Liver (tissue), 9 donors: Measurements from ENCODE around the gene MAFG. TPM values are rescaled to one million over a fixed set of nuclear protein-coding genes. Genes with fewer than 3 reads are reported as not detected.

Source experiments
- DNase-seq: peaks from one replicate; pipeline ENCODE4 v3.0.0-alpha.2; 2017; ENCODE audit warnings: low spot score
- H3K27ac ChIP-seq, 2 donors: one replicate each; pipeline ENCODE4 v1.7.0; 2013; ENCODE audit warnings: inconsistent platforms in 2 of 2, low read length in 2 of 2, control low read depth in 1 of 2, low read depth in 1 of 2, mild to moderate bottlenecking in 1 of 2
- H3K27me3 ChIP-seq, 4 donors: one replicate each; pipeline versions ENCODE4 v1.6.1 to v1.7.0; 2013; ENCODE audit warnings: low read length in 3 of 4, inconsistent platforms in 1 of 4, mild to moderate bottlenecking in 1 of 4, moderate library complexity in 1 of 4; ENCODE audit not compliant: control insufficient read depth in 4 of 4, insufficient read depth in 4 of 4
- H3K36me3 ChIP-seq, 4 donors: one replicate each; pipeline versions ENCODE4 v1.6.1 to v1.7.0; 2013; ENCODE audit warnings: low read length in 3 of 4, mild to moderate bottlenecking in 3 of 4, low read depth in 1 of 4, moderate library complexity in 1 of 4; ENCODE audit not compliant: control insufficient read depth in 4 of 4, insufficient read depth in 3 of 4
- H3K4me1 ChIP-seq, 4 donors: one replicate each; pipeline versions ENCODE4 v1.6.1 to v1.7.0; 2013; ENCODE audit warnings: low read length in 3 of 4, mild to moderate bottlenecking in 3 of 4, moderate library complexity in 1 of 4; ENCODE audit not compliant: control insufficient read depth in 4 of 4, insufficient read depth in 4 of 4
- H3K4me3 ChIP-seq, 3 donors: one replicate each; pipeline versions ENCODE4 v1.6.1 to v1.7.0; 2013; ENCODE audit warnings: low read length in 3 of 3, control low read depth in 1 of 3, low read depth in 1 of 3, mild to moderate bottlenecking in 1 of 3
- H3K9ac ChIP-seq, 2 donors: one replicate each; pipeline ENCODE4 v1.7.0; 2013; ENCODE audit warnings: low read length in 2 of 2, mild to moderate bottlenecking in 2 of 2, moderate library complexity in 2 of 2, control low read depth in 1 of 2, low read depth in 1 of 2
- H3K9me3 ChIP-seq, 4 donors: one replicate each; pipeline versions ENCODE4 v1.6.1 to v1.7.0; 2013; ENCODE audit warnings: low read length in 3 of 4; ENCODE audit not compliant: control insufficient read depth in 4 of 4
- CTCF ChIP-seq: fragments of 150-350 bp; IDR thresholded peaks from 2 replicates; pipeline ENCODE4 v1.5.1; 2017; ENCODE audit warnings: improper control_type of control experiment, low read depth, low read length; ENCODE audit not compliant: missing input control
- EGR1 ChIP-seq, 2 donors: IDR thresholded peaks; 2 replicates each; pipeline ENCODE4 v1.6.1; 2016 to 2018; ENCODE audit warnings: antibody characterized with exemption in 2 of 2, low read depth in 2 of 2
- FOXA1 ChIP-seq: IDR thresholded peaks from 2 replicates; pipeline ENCODE4 v1.6.1; 2016; ENCODE audit warnings: antibody characterized with exemption
- GABPA ChIP-seq, 2 donors: IDR thresholded peaks in 1 of 2; conservative IDR thresholded peaks in 1 of 2; 2 replicates each; pipeline ENCODE4 v1.6.1; 2016; ENCODE audit warnings: antibody characterized with exemption in 2 of 2, mild to moderate bottlenecking in 1 of 2, moderate library complexity in 1 of 2
- HNF4A ChIP-seq, 2 donors: conservative IDR thresholded peaks; 2 replicates each; pipeline ENCODE4 v1.6.1; 2016; ENCODE audit warnings: antibody characterized with exemption in 2 of 2, mild to moderate bottlenecking in 2 of 2
- HNF4G ChIP-seq: IDR thresholded peaks from 2 replicates; pipeline ENCODE4 v1.6.1; 2016; ENCODE audit warnings: antibody characterized with exemption
- JUND ChIP-seq, 2 donors: IDR thresholded peaks; 2 replicates each; pipeline ENCODE4 v1.6.1; 2016; ENCODE audit warnings: antibody characterized with exemption in 2 of 2
- NR2F2 ChIP-seq: IDR thresholded peaks from 2 replicates; pipeline ENCODE4 v1.6.1; 2016; ENCODE audit warnings: antibody characterized with exemption
- RAD21 ChIP-seq, 2 donors: IDR thresholded peaks; 2 replicates each; pipeline ENCODE4 v1.6.1; 2016; ENCODE audit warnings: antibody characterized with exemption in 2 of 2, mild to moderate bottlenecking in 2 of 2
- REST ChIP-seq: IDR thresholded peaks from 2 replicates; pipeline ENCODE4 v1.6.1; 2016; ENCODE audit warnings: antibody characterized with exemption, mild to moderate bottlenecking
- RXRA ChIP-seq, 2 donors: IDR thresholded peaks; 2 replicates each; pipeline ENCODE4 v1.6.1; 2017 to 2018; ENCODE audit warnings: antibody characterized with exemption in 2 of 2, mild to moderate bottlenecking in 1 of 2
- SP1 ChIP-seq: IDR thresholded peaks from 2 replicates; pipeline ENCODE4 v1.6.1; 2018; ENCODE audit warnings: antibody characterized with exemption, mild to moderate bottlenecking
- TAF1 ChIP-seq: conservative IDR thresholded peaks from 2 replicates; pipeline ENCODE4 v1.6.1; 2016; ENCODE audit warnings: antibody characterized with exemption, mild to moderate bottlenecking
- YY1 ChIP-seq: IDR thresholded peaks from 2 replicates; pipeline ENCODE4 v1.6.1; 2016; ENCODE audit warnings: antibody characterized with exemption, mild to moderate bottlenecking
- WGBS: extraction: QIAGEN DNeasy Blood & Tissue Kit; methylation state at CpG from one replicate; pipeline ENCODE4 v1.1.7; 2013; 5-methylcytosine and 5-hydroxymethylcytosine counted together
- polyA plus RNA-seq, 2 donors: library from polyadenylated mRNA; stranded (reverse) in 1 of 2; unstranded in 1 of 2; fragments of 200-250 nt in 1 of 2; fragments of >200 nt in 1 of 2; fragmentation: Nextera tagmentation in 1 of 2; extraction: Ambion mirVana in 1 of 2; gene quantifications; one replicate each; pipeline versions ENCODE4 v1.2.1 to v1.2.3, GENCODE V29; 2013 to 2015
- total RNA-seq, 2 donors: library from RNA; depleted of rRNA; stranded (reverse); fragments of >200 nt; gene quantifications; one replicate each; pipeline ENCODE4 v1.2.3, GENCODE V29; 2014
- TF ChIP-seq, protein P1 (sequence below): IDR thresholded peaks from 2 replicates; pipeline ENCODE4 v1.6.1; 2016; ENCODE audit warnings: antibody characterized with exemption
- TF ChIP-seq, protein P2 (sequence below): IDR thresholded peaks from 2 replicates; pipeline ENCODE4 v1.6.1; 2016; ENCODE audit warnings: antibody characterized with exemption
- donor health status: healthy.
- donor health status: healthy.
- donor health status: healthy.
- donor health status: healthy.
- donor health status: healthy.

MAFG gene
- total and polyA plus RNA-seq, 4 donors = 3.0 to 17.0 (median 8.9) TPM

GRCh38 chr17:81957691-81958432 is 30.3 kb upstream of the MAFG start:
- H3K27me3 ChIP-seq = no peaks in the 10 kb centered on the region
- peaks cover 4 to 20% (median 12%) of the 10 kb centered on the region in 4 donors for H3K4me1 ChIP-seq
- no peak overlapping the region for H3K9ac ChIP-seq
- WGBS = 87% methylated on average over 19 of the region's 19 CpGs
- no peaks in the 10 kb centered on the region for H3K9me3 ChIP-seq
- no peak for TF ChIP-seq YY1
- TF ChIP-seq, protein P1, sequence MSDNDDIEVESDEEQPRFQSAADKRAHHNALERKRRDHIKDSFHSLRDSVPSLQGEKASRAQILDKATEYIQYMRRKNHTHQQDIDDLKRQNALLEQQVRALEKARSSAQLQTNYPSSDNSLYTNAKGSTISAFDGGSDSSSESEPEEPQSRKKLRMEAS = no peak
- no peak for TF ChIP-seq FOXA1
- no peak for TF ChIP-seq CTCF
- TF ChIP-seq RXRA (IDR thresholded peaks at IDR 0.05) = no peak
- TF ChIP-seq EGR1 (IDR thresholded peaks at IDR 0.05; ENCODE audit: low read depth in 2 of 2) = no peak
- no peak for TF ChIP-seq HNF4A (conservative IDR thresholded peaks at IDR 0.05)
- TF ChIP-seq, protein P2, sequence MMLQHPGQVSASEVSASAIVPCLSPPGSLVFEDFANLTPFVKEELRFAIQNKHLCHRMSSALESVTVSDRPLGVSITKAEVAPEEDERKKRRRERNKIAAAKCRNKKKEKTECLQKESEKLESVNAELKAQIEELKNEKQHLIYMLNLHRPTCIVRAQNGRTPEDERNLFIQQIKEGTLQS = no peak
- TF ChIP-seq HNF4G = no peak
- TF ChIP-seq REST = no peak
- no peak for TF ChIP-seq TAF1
- TF ChIP-seq RAD21 (IDR thresholded peaks at IDR 0.05) = no peak
- no peak for TF ChIP-seq GABPA (IDR thresholded peaks at IDR 0.05 in 1 of 2, conservative IDR thresholded peaks at IDR 0.05 in 1 of 2)
- TF ChIP-seq NR2F2 = no peak
- TF ChIP-seq SP1 = no peak
- no peak for TF ChIP-seq JUND (IDR thresholded peaks at IDR 0.05)
- no peak overlapping the region for H3K4me3 ChIP-seq
- DNase-seq = no peak
- no peak overlapping the region for H3K27ac ChIP-seq
- H3K36me3 ChIP-seq = no peaks in the 10 kb centered on the region
